ENCODE data around the gene TLX1.

Gene TLX1

GRCh38 chr10:101172741-101173140, 41.6 kb downstream of the TLX1 start:
- no peaks in the 10 kb centered on the region for H3K9me3 ChIP-seq
- H3K27me3 ChIP-seq = peaks cover 83% of the 10 kb centered on the region
- TF ChIP-seq, protein P1, sequence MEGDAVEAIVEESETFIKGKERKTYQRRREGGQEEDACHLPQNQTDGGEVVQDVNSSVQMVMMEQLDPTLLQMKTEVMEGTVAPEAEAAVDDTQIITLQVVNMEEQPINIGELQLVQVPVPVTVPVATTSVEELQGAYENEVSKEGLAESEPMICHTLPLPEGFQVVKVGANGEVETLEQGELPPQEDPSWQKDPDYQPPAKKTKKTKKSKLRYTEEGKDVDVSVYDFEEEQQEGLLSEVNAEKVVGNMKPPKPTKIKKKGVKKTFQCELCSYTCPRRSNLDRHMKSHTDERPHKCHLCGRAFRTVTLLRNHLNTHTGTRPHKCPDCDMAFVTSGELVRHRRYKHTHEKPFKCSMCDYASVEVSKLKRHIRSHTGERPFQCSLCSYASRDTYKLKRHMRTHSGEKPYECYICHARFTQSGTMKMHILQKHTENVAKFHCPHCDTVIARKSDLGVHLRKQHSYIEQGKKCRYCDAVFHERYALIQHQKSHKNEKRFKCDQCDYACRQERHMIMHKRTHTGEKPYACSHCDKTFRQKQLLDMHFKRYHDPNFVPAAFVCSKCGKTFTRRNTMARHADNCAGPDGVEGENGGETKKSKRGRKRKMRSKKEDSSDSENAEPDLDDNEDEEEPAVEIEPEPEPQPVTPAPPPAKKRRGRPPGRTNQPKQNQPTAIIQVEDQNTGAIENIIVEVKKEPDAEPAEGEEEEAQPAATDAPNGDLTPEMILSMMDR (IDR thresholded peaks at IDR 0.05) = no peak
- no peak overlapping the region for H3K4me3 ChIP-seq (ENCODE audit: low read depth in 1 of 2, low read length in 1 of 2)
- H3K4me1 ChIP-seq (ENCODE audit: control insufficient read depth in 1 of 2, insufficient read depth in 1 of 2, low read depth in 1 of 2, low read length in 1 of 2) = no peaks in the 10 kb centered on the region
- H3K36me3 ChIP-seq = no peaks in the 10 kb centered on the region
- H3K27ac ChIP-seq = no peak overlapping the region

GRCh38 chr10:101174319-101174718, 43.2 kb downstream of the TLX1 start:
- no peaks in the 10 kb centered on the region for H3K9me3 ChIP-seq
- no peaks in the 10 kb centered on the region for H3K4me1 ChIP-seq (ENCODE audit: control insufficient read depth in 1 of 2, insufficient read depth in 1 of 2, low read depth in 1 of 2, low read length in 1 of 2)
- TF ChIP-seq, protein P1 (IDR thresholded peaks at IDR 0.05) = no peak
- H3K27ac ChIP-seq = no peak overlapping the region
- peaks cover 84% of the 10 kb centered on the region for H3K27me3 ChIP-seq
- no peaks in the 10 kb centered on the region for H3K36me3 ChIP-seq
- H3K4me3 ChIP-seq (ENCODE audit: low read depth in 1 of 2, low read length in 1 of 2) = no peak overlapping the region

DNA sequence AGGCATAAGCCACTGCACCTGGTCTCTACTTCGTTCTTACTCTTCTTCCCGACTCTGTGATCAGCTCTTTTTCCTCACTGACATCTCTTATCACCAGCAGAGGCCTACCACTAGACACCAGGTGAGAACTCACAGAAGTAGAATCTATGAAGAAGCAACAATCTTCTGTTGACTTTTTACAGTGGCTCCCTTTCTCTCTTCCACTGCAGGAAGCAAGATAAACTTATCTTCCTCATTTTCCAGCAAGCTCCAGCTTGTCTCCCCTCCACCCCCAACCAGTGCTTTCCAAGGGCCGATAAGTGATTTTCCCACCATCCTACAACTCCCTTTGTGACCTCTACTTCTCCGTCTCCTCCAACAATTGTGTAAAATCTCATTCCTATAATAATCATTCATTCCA, 45.5 kb downstream of the TLX1 start:
- no peaks in the 10 kb centered on the region for H3K9me3 ChIP-seq
- H3K27ac ChIP-seq = no peak overlapping the region
- peaks cover 88% of the 10 kb centered on the region for H3K27me3 ChIP-seq
- H3K4me1 ChIP-seq (ENCODE audit: control insufficient read depth in 1 of 2, insufficient read depth in 1 of 2, low read depth in 1 of 2, low read length in 1 of 2) = no peaks in the 10 kb centered on the region
- no peak overlapping the region for H3K4me3 ChIP-seq (ENCODE audit: low read depth in 1 of 2, low read length in 1 of 2)
- no peaks in the 10 kb centered on the region for H3K36me3 ChIP-seq
- TF ChIP-seq, protein P1 (IDR thresholded peaks at IDR 0.05) = no peak

DNA sequence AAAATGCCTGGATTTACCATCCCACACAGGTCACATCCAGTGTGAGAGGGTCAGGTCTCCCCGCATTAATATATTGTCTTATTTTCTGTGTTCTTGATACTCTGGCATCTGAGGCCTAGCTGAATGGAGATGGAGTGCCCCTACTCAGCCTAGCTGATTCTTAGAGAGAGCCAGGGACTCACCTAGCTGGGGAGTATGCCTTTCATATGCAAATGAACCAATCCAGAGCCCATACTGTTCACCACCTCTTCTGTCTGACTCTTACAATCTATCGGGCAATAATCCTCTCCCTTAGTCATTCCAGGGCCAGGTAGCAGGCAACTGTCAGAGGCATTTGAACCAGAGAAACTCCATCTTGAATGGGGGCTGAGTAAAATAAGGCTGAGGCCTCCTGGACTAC, 51.8 kb downstream of the TLX1 start:
- no peaks in the 10 kb centered on the region for H3K9me3 ChIP-seq
- peaks cover 92% of the 10 kb centered on the region for H3K27me3 ChIP-seq
- no peak overlapping the region for H3K4me3 ChIP-seq (ENCODE audit: low read depth in 1 of 2, low read length in 1 of 2)
- H3K36me3 ChIP-seq = no peaks in the 10 kb centered on the region
- no peaks in the 10 kb centered on the region for H3K4me1 ChIP-seq (ENCODE audit: control insufficient read depth in 1 of 2, insufficient read depth in 1 of 2, low read depth in 1 of 2, low read length in 1 of 2)
- no peak overlapping the region for H3K27ac ChIP-seq
- TF ChIP-seq, protein P1 (IDR thresholded peaks at IDR 0.05) = no peak

DNA sequence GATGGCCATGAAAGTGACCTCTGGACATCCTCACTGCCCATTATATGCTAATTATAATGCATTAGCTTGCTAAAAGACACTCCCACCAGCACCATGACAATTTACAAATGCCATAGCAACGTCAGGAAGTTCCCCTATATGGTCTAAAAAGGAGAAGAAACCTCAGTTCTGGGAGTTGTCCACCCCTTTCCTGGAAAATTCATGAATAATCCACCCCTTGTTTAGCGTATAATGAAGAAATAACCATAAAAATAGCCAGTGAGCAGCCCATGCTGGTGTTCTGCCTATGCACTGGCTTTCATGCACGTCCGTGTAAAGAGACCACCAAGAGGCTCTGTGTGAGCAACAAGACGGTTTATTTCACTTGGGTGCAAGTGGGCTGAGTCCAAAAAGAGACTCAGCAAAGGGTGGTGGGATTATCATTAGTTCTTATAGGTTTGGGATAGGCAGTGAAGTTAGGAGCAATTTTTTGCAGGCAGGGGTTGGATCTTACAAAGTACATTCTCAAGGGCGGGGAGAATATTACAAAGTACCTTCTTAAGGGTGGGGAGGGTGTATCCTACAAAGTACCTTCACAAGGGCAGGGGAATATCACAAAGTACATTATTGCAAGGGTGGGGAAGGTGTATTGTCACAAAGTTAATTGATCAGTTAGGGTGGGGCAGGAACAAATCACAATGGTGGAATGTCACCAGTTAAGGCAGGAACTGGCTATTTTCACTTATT, 52.5 kb downstream of the TLX1 start:
- Histone ChIP-seq H3K4me3 (ENCODE audit: low read depth in 1 of 2, low read length in 1 of 2) (no peak overlapping the region), H3K4me1 (ENCODE audit: control insufficient read depth in 1 of 2, insufficient read depth in 1 of 2, low read depth in 1 of 2, low read length in 1 of 2) (no peaks in the 10 kb centered on the region), H3K27me3 (peaks cover 88% of the 10 kb centered on the region), H3K36me3 (no peaks in the 10 kb centered on the region), H3K9me3 (no peaks in the 10 kb centered on the region), H3K27ac (no peak overlapping the region)
- TF ChIP-seq, protein P1 (IDR thresholded peaks at IDR 0.05) = no peak
